Ishikawa (cell line): ENCODE measurements around the gene RASSF1.
A peak's percentile ranks its signal among the peaks of the same experiment; 100 is the strongest.

Source experiments
- CEBPB ChIP-seq: IDR thresholded peaks from 2 replicates; pipeline ENCODE4 v1.6.1; 2012
- CREB1 ChIP-seq: IDR thresholded peaks from 2 replicates; pipeline ENCODE4 v1.6.1; 2012; ENCODE audit warnings: low read depth
- EGR1 ChIP-seq: IDR thresholded peaks from 2 replicates; pipeline ENCODE4 v1.6.1; 2012
- EP300 ChIP-seq: IDR thresholded peaks from 2 replicates; pipeline ENCODE4 v1.6.1; 2012; ENCODE audit warnings: borderline replicate concordance
- FOXM1 ChIP-seq: IDR thresholded peaks from 2 replicates; pipeline ENCODE4 v1.6.1; 2012; ENCODE audit warnings: low read depth, borderline replicate concordance
- MAX ChIP-seq: IDR thresholded peaks from 2 replicates; pipeline ENCODE4 v1.6.1; 2012
- NFIC ChIP-seq: IDR thresholded peaks from 2 replicates; pipeline ENCODE4 v1.6.1; 2012
- RAD21 ChIP-seq: IDR thresholded peaks from 2 replicates; pipeline ENCODE4 v1.6.1; 2012; ENCODE audit warnings: low read depth
- TAF1 ChIP-seq: IDR thresholded peaks from 2 replicates; pipeline ENCODE4 v1.6.1; 2012; ENCODE audit warnings: low read depth, mild to moderate bottlenecking
- TCF12 ChIP-seq: IDR thresholded peaks from 2 replicates; pipeline ENCODE4 v1.6.1; 2012; ENCODE audit warnings: low read depth
- TEAD4 ChIP-seq: IDR thresholded peaks from 2 replicates; pipeline ENCODE4 v1.6.1; 2012
- YY1 ChIP-seq: IDR thresholded peaks from 2 replicates; pipeline ENCODE4 v1.6.1; 2012; ENCODE audit warnings: low read depth
- ZBTB7A ChIP-seq: IDR thresholded peaks from 2 replicates; pipeline ENCODE4 v1.6.1; 2012; ENCODE audit warnings: low read depth
- TF ChIP-seq, protein P1 (sequence below): IDR thresholded peaks from 2 replicates; pipeline ENCODE4 v1.6.1; 2012
- TF ChIP-seq, protein P2 (sequence below): IDR thresholded peaks from 2 replicates; pipeline ENCODE4 v1.6.1; 2012; ENCODE audit warnings: low read depth, mild to moderate bottlenecking

The RASSF1 gene

DNA sequence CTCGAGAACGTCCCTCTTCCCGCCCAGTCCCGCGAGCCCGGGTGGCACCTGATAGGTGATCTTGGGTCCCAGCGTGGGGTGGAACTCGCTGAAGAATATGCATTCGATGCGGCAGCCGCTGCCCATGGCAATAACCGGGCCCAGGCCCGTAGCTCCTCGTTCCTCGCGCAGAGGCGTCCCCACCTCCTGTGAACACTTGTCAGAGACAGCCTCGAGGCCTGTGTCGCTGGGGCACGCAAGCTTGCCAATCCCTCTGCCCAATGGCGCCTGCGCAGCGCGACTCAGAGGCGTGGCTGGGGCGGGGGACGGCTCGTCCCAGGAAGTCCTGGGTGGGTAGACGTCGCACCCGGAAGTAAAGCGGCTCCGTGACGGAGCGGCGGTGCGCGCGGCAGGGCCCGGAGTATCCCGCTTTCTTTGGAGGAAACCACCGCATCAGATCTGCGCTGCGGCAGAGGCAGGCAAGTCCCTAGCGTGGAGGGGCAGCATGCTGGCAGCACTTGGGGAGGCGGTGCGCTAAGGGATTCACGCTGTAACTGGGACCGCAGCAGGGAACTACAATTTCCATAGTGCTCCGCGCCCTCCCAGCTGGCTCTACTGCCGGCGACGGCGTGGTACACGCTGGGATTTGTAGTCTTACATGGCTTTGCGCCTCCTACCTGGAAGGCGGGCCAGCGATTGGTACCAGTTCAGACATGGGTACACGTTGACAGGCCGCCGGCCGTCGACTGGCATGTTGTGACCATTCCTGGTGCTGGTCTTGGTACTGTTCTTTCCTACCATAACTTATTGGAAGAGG, 10.1 kb upstream of the RASSF1 start, which contains the start of the genes CYB561D2 and NPRL2:
Gene CYB561D2 (plus strand): TSS at position 336 of the 796 bp plus-strand sequence. CDS start 572 bp downstream, outside the sequence.
Gene NPRL2 (minus strand): TSS at position 249 of the 796 bp plus-strand sequence. CDS start 123 bp downstream, at position 126.
- TF ChIP-seq EGR1 (no peak), TAF1 (peak; percentile 73), YY1 (0 out of 2 replicates have a peak, but pooled peaks have one; percentile 44), TEAD4 (no peak), MAX (peak; percentile 99), CEBPB (no peak), TCF12 (peak; percentile 70), CREB1 (peak; percentile 84), FOXM1 (no peak)
- TF ChIP-seq, protein P1, sequence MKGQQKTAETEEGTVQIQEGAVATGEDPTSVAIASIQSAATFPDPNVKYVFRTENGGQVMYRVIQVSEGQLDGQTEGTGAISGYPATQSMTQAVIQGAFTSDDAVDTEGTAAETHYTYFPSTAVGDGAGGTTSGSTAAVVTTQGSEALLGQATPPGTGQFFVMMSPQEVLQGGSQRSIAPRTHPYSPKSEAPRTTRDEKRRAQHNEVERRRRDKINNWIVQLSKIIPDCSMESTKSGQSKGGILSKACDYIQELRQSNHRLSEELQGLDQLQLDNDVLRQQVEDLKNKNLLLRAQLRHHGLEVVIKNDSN = no peak

GRCh38 chr3:50350213-50350526, 9.5 kb upstream of the RASSF1 start:
- TF ChIP-seq, protein P2, sequence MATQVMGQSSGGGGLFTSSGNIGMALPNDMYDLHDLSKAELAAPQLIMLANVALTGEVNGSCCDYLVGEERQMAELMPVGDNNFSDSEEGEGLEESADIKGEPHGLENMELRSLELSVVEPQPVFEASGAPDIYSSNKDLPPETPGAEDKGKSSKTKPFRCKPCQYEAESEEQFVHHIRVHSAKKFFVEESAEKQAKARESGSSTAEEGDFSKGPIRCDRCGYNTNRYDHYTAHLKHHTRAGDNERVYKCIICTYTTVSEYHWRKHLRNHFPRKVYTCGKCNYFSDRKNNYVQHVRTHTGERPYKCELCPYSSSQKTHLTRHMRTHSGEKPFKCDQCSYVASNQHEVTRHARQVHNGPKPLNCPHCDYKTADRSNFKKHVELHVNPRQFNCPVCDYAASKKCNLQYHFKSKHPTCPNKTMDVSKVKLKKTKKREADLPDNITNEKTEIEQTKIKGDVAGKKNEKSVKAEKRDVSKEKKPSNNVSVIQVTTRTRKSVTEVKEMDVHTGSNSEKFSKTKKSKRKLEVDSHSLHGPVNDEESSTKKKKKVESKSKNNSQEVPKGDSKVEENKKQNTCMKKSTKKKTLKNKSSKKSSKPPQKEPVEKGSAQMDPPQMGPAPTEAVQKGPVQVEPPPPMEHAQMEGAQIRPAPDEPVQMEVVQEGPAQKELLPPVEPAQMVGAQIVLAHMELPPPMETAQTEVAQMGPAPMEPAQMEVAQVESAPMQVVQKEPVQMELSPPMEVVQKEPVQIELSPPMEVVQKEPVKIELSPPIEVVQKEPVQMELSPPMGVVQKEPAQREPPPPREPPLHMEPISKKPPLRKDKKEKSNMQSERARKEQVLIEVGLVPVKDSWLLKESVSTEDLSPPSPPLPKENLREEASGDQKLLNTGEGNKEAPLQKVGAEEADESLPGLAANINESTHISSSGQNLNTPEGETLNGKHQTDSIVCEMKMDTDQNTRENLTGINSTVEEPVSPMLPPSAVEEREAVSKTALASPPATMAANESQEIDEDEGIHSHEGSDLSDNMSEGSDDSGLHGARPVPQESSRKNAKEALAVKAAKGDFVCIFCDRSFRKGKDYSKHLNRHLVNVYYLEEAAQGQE = no peak
- TF ChIP-seq TAF1 (no peak), CEBPB (no peak), ZBTB7A (no peak), EGR1 (no peak)

DNA sequence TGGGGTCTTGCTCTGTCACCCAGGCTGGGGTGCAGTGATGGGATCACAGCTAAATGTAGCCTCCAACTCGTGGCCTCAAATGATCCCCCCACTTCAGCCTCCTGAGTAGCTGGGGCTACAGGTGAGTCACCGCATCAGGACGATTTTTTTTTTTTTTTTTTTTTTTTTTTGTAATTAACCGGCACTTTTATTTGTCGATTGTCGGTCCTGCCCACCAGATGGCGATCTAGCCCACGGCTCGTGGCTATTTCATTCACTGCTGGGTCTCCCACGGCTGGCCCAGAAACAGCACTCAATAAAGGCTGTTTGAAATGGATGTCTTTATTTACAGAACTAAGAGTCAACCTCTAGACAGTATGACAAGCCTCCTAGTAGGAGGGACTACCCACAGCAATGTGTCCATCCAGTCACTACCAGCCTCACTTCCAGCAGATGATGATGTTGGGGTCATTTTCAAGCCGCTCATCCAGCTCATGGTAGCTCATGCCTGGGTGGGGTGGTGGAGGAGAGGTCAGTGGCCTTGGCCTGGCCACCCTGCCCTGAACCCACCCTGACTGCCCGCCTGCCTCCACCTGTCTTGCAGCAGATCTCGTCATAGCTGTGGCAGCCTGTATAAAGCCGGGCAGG, 6.7 kb upstream of the RASSF1 start:
- no peak for TF ChIP-seq TCF12
- TF ChIP-seq RAD21 = peak; percentile 74

GRCh38 chr3:50345586-50346234, 5.1 kb upstream of the RASSF1 start, which contains the start of gene ZMYND10:
ZMYND10 (minus strand) TSS chr3:50345732; CDS start chr3:50345579, 153 bp downstream.
- TF ChIP-seq NFIC (no peak), TAF1 (no peak), EGR1 (no peak), TEAD4 (no peak), YY1 (no peak), EP300 (no peak)
- TF ChIP-seq, protein P2 = no peak
- TF ChIP-seq, protein P1 = no peak

DNA sequence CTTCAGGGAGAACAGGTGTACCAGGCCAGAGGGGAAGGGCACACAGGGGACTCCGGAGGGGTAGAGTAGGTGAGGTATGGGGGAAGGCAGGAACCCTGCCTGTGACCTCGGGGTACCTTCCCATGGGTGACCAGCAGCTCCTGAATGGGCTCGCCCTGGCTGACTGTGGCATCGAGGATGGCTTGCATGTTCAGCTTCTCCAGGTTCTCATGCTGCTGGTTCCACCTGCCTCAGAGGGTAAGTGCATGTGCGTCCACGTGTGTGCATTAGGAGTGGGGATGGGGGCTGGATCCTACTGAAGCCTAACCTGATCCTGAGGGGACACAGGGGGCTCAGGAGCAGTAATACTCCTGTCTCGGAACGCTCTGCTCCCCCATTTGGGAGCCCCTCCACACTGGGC, 4.4 kb upstream of the RASSF1 start:
- TF ChIP-seq RAD21 (no peak), ZBTB7A (no peak), EP300 (no peak), MAX (no peak), YY1 (no peak), FOXM1 (no peak), NFIC (no peak), TCF12 (no peak)
- TF ChIP-seq, protein P2 = no peak
- TF ChIP-seq, protein P1 = no peak
